Limb (tissue), 2 donors: ENCODE results near the gene USP14.

Experiments used
- DNase-seq, 2 donors: peaks; one replicate each; pipeline ENCODE4 v3.0.0-alpha.2; 2016; ENCODE audit errors: extremely low spot score in 2 of 2

Gene USP14

DNA sequence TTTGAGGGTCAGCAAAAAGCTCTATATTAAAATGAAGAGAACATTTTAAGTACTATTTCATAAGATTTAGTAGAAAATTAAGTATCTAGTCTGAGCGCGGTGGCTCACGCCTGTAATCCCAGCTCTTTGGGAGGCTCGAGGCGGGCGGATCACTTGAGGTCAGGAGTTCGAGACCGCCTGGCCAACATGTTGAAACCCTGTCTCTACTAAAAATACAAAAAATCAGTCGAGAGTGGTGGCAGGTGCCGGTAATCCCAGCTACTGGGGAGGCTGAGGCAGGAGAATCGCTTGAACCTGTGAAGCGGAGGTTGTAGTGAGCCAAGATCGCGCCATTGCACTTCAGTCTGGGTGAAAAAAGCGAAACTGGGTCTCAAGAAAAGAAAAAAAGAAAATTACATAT is 1.6 kb downstream of the USP14 start:
- no peak for DNase-seq

- no peak for DNase-seq
These were observed 2.6 kb downstream of the USP14 start for GRCh38 chr18:160831-161570.

- DNase-seq = no peak
These were observed 14.0 kb downstream of the USP14 start for GRCh38 chr18:172361-172760.

GRCh38 chr18:179499-179898 is 21.1 kb downstream of the USP14 start:
- no peak for DNase-seq

- DNase-seq = no peak
These were observed 23.4 kb downstream of the USP14 start for GRCh38 chr18:181711-182110.

DNA sequence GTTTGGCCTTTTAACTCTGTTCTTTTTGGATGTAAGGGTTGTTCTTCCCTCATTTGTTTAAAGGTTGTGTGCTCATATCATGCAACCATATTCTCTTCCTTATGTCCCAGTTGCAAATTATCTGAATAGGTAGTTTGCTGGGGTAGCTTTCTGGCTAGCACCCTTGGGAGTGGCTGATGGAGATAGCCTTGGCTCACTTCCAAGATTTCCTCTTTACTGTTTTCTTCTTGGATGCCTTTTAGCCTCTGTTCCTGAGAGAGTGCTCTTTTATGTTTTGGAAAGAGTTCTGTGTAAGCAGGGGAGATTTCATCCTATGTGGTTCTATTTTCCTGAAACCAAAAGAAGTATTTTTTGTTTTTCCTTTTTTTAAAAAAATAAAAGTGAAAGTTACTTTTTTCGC is 25.4 kb downstream of the USP14 start:
- DNase-seq = no peak

DNA sequence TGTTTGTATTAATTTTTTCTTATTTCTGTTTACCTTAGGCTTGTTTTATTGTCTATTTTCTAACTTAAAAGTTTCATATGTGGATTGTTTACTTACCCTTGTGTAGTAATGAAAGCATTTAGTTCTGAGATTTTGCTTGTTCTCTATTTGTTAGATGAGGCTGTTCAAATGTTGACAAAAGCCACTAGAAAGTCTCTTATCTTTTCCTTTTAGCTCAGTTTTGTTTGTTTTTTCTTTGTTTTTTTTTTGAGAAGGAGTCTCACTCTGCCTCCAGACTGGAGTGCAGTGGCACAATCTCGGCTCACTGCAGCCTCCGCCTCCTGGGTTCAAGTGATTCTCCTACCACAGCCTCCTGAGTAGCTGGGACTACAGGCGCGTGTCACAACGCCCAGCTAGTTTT is 30.9 kb downstream of the USP14 start:
- DNase-seq = no peak

- DNase-seq = no peak
These were observed 33.4 kb downstream of the USP14 start for GRCh38 chr18:191725-192124.

DNA sequence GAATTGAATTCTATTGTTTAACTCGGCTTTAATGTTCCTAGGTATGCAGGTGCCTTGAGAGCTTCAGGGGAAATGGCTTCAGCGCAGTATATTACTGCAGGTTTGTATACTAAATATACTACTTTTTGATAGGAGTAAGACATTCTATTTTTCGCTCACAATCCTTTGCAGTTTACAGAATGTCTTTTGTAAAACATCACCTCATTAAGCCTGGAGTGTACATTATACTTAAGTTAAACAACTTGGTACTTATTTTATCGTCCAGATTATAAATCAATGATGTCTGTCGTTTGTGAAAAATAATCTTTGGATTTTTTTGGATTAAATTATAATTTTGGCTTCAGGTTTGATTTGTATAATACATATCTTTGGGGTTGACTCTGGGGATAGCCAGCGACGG is 34.4 kb downstream of the USP14 start:
- DNase-seq = no peak

GRCh38 chr18:195651-196050 is 37.3 kb downstream of the USP14 start:
- DNase-seq = no peak

GRCh38 chr18:199214-199613 is 40.9 kb downstream of the USP14 start:
- DNase-seq = no peak

GRCh38 chr18:199768-200167 is 41.4 kb downstream of the USP14 start:
- no peak for DNase-seq

DNA sequence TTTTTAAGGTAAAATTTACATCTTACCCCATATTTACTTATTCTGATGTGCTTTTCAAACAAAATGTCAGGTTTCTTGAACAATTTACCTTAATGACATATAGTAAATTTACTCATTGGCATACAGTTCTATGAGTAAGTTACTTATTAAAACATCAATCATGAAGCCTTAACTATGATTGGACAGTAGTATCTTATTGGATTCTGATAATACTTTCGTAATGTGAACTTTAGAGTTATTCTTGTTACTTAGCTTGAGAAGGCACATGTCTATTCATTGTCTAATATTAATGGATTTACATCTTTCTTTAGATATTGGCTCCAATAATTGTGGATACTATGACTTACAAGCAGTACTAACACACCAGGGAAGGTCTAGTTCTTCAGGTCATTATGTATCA is 51.7 kb downstream of the USP14 start:
- no peak for DNase-seq

GRCh38 chr18:210733-211132 is 52.4 kb downstream of the USP14 start:
- DNase-seq = no peak

GRCh38 chr18:211582-211981 is 53.2 kb downstream of the USP14 start:
- DNase-seq = no peak

- no peak for DNase-seq
These were observed 54.4 kb downstream of the USP14 start for GRCh38 chr18:212780-213179.

- DNase-seq = no peak
These were observed 55.1 kb downstream of the USP14 start for GRCh38 chr18:213505-213904.

DNA sequence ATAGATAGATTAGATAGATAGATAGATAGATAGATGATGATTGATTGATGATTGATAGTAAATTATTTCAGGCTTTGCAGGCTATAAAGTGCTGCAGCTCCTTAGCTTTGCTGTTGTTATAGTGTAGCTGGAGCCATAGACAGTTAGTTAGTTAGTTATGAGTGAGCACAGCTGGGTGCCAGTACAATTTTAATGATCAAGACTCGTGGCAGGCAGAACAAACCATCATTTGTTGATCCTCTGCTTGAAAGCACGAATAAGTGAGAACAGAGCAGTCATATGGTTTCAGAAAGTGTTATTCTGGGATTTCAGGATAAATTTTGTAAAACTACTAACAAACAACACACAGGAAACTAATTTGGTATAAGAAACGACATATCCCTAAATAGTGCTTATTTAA is 55.6 kb downstream of the USP14 start:
- DNase-seq = no peak

DNA sequence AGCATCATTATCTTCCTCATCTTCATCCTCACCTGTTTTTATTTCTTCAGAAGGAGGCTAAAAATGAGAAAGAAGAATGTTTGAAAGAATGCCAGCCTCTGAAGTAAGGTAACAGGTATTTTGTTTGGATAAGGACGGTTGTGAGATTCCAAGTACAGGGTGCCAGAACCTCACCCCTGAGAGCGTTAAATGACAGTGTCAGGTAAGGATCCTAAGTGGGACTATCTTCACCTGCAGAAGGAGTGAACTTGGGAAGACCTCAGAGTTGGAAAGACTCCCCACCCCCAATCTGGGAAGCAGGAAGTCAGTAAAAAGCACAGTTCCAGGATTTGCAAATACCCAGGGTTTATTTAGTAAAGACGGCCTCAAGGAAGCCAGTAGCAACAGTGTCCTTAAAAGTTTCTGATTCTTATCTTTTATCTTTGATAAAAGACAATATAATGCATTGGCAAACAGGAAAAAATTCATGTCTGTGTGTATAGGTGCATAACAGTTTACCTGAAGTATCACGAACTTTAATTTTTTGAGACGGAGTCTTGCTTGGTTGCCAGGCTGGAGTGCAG is 57.2 kb downstream of the USP14 start:
- no peak for DNase-seq

GRCh38 chr18:217532-218336 is 59.4 kb downstream of the USP14 start:
- no peak for DNase-seq

DNA sequence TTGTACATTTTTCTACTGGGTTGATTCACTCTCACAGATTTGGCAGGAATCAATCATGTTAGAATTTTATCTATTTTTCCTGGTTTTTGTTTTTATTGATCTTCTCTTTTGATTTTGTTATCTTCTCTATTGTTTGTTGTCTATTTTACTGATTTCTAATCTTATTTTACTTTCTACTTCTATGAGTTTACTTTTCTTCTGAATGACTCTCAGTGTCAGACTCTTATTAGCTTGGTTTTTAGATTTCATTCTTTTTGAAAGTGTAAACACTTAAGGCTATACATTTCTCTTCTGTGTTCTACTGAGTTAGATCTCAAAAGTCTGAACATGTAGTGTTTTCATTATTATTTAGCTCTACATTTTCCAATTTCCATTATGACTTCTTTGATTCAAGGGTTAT is 62.4 kb downstream of the USP14 start:
- no peak for DNase-seq

DNA sequence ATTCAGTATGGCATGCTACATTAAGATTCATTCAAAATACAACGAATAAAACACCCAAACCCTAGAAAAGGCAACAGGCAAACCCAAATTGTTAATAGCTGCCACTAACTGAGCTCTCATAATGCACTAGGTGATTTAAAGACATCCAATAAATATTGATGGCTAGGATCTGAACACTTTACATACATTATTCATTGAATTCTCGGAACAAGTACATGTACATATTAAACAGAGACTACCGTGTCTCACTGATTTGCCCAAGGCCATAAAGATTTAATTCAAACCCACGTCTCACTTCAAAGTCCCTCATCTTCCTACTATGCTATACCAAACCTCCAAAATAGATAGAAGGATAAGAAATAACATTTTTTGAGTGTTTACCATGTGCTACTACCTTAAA is 67.4 kb downstream of the USP14 start:
- DNase-seq = no peak

DNA sequence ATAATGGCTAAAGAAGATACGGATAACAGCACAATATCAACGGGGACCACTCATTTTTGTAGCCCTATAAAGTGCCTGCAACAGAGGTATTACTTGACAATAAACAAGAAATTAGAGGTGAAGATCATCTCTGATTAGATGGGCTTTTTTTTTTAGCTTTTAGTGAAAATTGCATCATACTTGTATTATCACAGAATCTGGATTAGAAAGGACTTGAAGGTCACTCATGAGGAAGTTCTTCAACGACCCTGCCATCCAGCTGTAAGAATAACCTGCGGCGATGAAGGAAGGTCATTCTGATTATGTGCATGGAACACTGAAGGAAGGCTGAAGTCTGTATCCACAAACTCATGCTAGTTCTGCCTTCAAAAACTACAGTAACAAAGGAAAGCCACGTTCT is 69.0 kb downstream of the USP14 start:
- no peak for DNase-seq
